Neural progenitor cell (in vitro differentiated cells): ENCODE results near the gene CDC23. TPM values are rescaled to one million over a fixed set of nuclear protein-coding genes. Genes with fewer than 3 reads are reported as not detected.
"Not testable (repeated sequence)": the region's sequence is repeated elsewhere in the genome, so short reads cannot be mapped to it uniquely, and the experiment has no call there.

Source experiments
- DNase-seq: peaks from one replicate; pipeline ENCODE4 v3.0.0-alpha.2; 2016; ENCODE audit warnings: low spot score
- H2AFZ ChIP-seq: fragments of 200-600 bp; sonication (generic); replicated peaks from 2 replicates; pipeline ENCODE4 v1.6.1; 2016; ENCODE audit warnings: antibody characterized with exemption
- H3F3A ChIP-seq: fragments of 200-600 bp; sonication (generic); 2 replicates; pipeline ENCODE4 v1.6.1; 2016; ENCODE audit warnings: antibody characterized with exemption, low read depth
- H3K27ac ChIP-seq: fragments of 200-600 bp; sonication (generic); 2 replicates; pipeline ENCODE4 v1.5.1; 2016; ENCODE audit warnings: mild to moderate bottlenecking
- H3K27me3 ChIP-seq: fragments of 200-600 bp; sonication (generic); 2 replicates; pipeline ENCODE4 v1.6.1; 2016; ENCODE audit warnings: mild to moderate bottlenecking, moderate library complexity
- H3K36me3 ChIP-seq: fragments of 200-600 bp; sonication (generic); 2 replicates; pipeline ENCODE4 v1.5.1; 2016
- H3K4me1 ChIP-seq: fragments of 200-600 bp; sonication (generic); 2 replicates; pipeline ENCODE4 v1.6.1; 2016; ENCODE audit warnings: mixed run types
- H3K4me2 ChIP-seq: fragments of 200-600 bp; sonication (generic); 2 replicates; pipeline ENCODE4 v1.6.1; 2016
- H3K4me3 ChIP-seq: fragments of 200-600 bp; sonication (generic); 2 replicates; pipeline ENCODE4 v1.5.1; 2016
- H3K79me2 ChIP-seq: fragments of 200-600 bp; sonication (generic); 2 replicates; pipeline ENCODE4 v1.6.1; 2016; ENCODE audit warnings: low read depth
- H3K9ac ChIP-seq: fragments of 200-600 bp; sonication (generic); 2 replicates; pipeline ENCODE4 v1.6.1; 2016
- H3K9me3 ChIP-seq: fragments of 200-600 bp; sonication (generic); 2 replicates; pipeline ENCODE4 v1.5.1; 2016; ENCODE audit warnings: low read depth
- H4K20me1 ChIP-seq: fragments of 200-600 bp; sonication (generic); 2 replicates; pipeline ENCODE4 v1.6.1; 2016; ENCODE audit warnings: low read depth
- H3K27ac Mint-ChIP-seq: 3 replicates; pipeline ENCODE4 v1.8.0; 2021; ENCODE audit warnings: mixed read lengths
- H3K27me3 Mint-ChIP-seq: 2 replicates; pipeline ENCODE4 v1.8.0; 2022; ENCODE audit warnings: low read depth, mild to moderate bottlenecking, inconsistent platforms, moderate library complexity, mixed read lengths; ENCODE audit not compliant: insufficient read depth
- H3K36me3 Mint-ChIP-seq: 3 replicates; pipeline ENCODE4 v1.8.0; 2021; ENCODE audit warnings: mixed read lengths
- H3K4me1 Mint-ChIP-seq: 3 replicates; pipeline ENCODE4 v1.8.0; 2021; ENCODE audit warnings: mixed read lengths
- H3K4me3 Mint-ChIP-seq: 3 replicates; pipeline ENCODE4 v1.8.0; 2021; ENCODE audit warnings: mild to moderate bottlenecking, moderate library complexity, mixed read lengths
- H3K9me3 Mint-ChIP-seq: 3 replicates; pipeline ENCODE4 v1.8.0; 2020; ENCODE audit warnings: mixed read lengths
- CTCF ChIP-seq: fragments of 200-600 bp; sonication (generic); IDR thresholded peaks from 2 replicates; pipeline ENCODE4 v1.5.1; 2017; ENCODE audit warnings: antibody characterized with exemption, mild to moderate bottlenecking
- EZH2 ChIP-seq: fragments of 200-600 bp; sonication (generic); IDR thresholded peaks from 2 replicates; pipeline ENCODE4 v1.6.1; 2017; ENCODE audit warnings: antibody characterized with exemption, mild to moderate bottlenecking, moderate library complexity
- EZH2phosphoT487 ChIP-seq: fragments of 200-600 bp; sonication (generic); IDR thresholded peaks from 2 replicates; pipeline ENCODE4 v1.6.1; 2017; ENCODE audit warnings: antibody characterized with exemption
- total RNA-seq: library from RNA; depleted of rRNA; stranded (reverse); fragments of >200 nt; gene quantifications from 2 replicates; pipeline ENCODE4 v1.2.3, GENCODE V29; 2015; ENCODE audit warnings: low replicate concordance

CDC23 gene
- total RNA-seq, 1 donor from 2014 or later = 83.3 TPM

DNA sequence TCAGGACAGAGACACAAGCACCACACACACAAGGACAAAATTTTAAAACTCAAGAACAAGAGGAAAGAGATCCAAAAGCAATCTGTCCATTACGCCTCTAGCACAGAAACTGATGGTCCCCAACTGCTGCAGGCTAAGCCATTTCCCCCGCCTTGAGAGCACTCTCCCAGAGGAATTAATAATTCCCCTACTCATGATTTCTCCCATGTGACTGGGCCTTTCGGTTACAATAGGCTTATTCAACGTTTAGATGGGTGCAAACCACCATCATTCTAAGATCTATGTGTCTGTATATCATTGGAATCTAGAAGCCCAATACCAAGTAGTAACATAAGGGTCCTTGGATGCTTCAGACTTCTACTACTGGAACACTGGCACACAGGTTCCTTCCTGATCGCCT lies 53.5 kb downstream of the CDC23 start:
- H3K36me3 ChIP-seq = peaks cover 32% of the 10 kb centered on the region

GRCh38 chr5:138157626-138158025 lies 55.5 kb downstream of the CDC23 start:
- peaks cover 17% of the 10 kb centered on the region for H3F3A ChIP-seq
- H2AFZ ChIP-seq = no peak overlapping the region
- no peaks in the 10 kb centered on the region for H4K20me1 ChIP-seq
- no peaks in the 10 kb centered on the region for H3K4me1 ChIP-seq
- H3K27ac ChIP-seq = no peak overlapping the region
- H3K9me3 Mint-ChIP-seq = no peaks in the 10 kb centered on the region
- H3K9me3 ChIP-seq = no peaks in the 10 kb centered on the region
- no peak overlapping the region for H3K4me2 ChIP-seq
- no peak for TF ChIP-seq EZH2
- no peak for TF ChIP-seq EZH2phosphoT487
- no peak for TF ChIP-seq CTCF
- H3K4me1 Mint-ChIP-seq = no peaks in the 10 kb centered on the region
- H3K4me3 ChIP-seq = no peak overlapping the region
- no peak for DNase-seq
- H3K36me3 ChIP-seq = peaks cover 16% of the 10 kb centered on the region
- H3K27me3 ChIP-seq = no peaks in the 10 kb centered on the region
- H3K27ac Mint-ChIP-seq = no peak overlapping the region
- peaks cover 22% of the 10 kb centered on the region for H3K36me3 Mint-ChIP-seq
- H3K4me3 Mint-ChIP-seq = no peak overlapping the region
- H3K9ac ChIP-seq = no peak overlapping the region
- no peaks in the 10 kb centered on the region for H3K27me3 Mint-ChIP-seq
- H3K79me2 ChIP-seq = no peaks in the 10 kb centered on the region

More for the DNA sequence above, 53.5 kb downstream of the CDC23 start:
- Histone ChIP-seq H3K4me2 (no peak overlapping the region), H3K4me3 (no peak overlapping the region), H3K9me3 (no peaks in the 10 kb centered on the region), H2AFZ (no peak overlapping the region), H4K20me1 (peaks cover 11% of the 10 kb centered on the region), H3F3A (peaks cover 17% of the 10 kb centered on the region), H3K27me3 (no peaks in the 10 kb centered on the region), H3K79me2 (no peaks in the 10 kb centered on the region), H3K27ac (no peak overlapping the region), H3K9ac (no peak overlapping the region), H3K4me1 (no peaks in the 10 kb centered on the region)
- H3K27me3 Mint-ChIP-seq = peaks cover 3% of the 10 kb centered on the region
- TF ChIP-seq EZH2phosphoT487 = no peak
- no peaks in the 10 kb centered on the region for H3K4me1 Mint-ChIP-seq
- H3K27ac Mint-ChIP-seq = no peak overlapping the region
- H3K36me3 Mint-ChIP-seq = peaks cover 40% of the 10 kb centered on the region
- DNase-seq = no peak
- H3K9me3 Mint-ChIP-seq = no peaks in the 10 kb centered on the region
- H3K4me3 Mint-ChIP-seq = no peak overlapping the region

DNA sequence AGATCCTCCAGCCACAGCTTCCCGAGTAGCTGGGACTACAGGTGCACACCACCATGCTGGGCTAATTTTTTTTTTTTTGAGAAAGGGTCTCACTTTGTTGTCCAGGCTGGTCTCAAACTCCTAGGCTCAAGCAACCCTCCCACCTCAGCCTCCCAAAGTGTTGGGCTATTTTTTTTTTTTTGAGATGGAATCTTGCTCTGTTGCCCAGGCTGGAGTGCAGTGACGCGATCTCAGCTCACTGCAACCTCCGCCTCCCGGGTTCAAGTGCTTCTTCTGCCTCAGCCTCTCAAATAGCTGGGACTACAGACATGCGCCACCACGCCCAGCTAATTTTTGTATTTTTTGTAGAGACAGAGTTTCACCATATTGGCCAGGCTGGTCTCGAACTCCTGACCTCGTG lies 57.1 kb downstream of the CDC23 start:
- not testable (repeated sequence) for H3K27ac Mint-ChIP-seq, H3K9me3 Mint-ChIP-seq, H2AFZ ChIP-seq, H3K27me3 Mint-ChIP-seq, H3K4me2 ChIP-seq, H3K27me3 ChIP-seq, H3K79me2 ChIP-seq, DNase-seq, H3K4me3 Mint-ChIP-seq, H3K4me3 ChIP-seq, H4K20me1 ChIP-seq, H3K9ac ChIP-seq, H3K27ac ChIP-seq, H3K9me3 ChIP-seq, H3K4me1 Mint-ChIP-seq, H3K4me1 ChIP-seq
- peaks cover 21% of the 10 kb centered on the region for H3K36me3 Mint-ChIP-seq
- Histone ChIP-seq H3K36me3 (peaks cover 11% of the 10 kb centered on the region), H3F3A (peaks cover 17% of the 10 kb centered on the region)

DNA sequence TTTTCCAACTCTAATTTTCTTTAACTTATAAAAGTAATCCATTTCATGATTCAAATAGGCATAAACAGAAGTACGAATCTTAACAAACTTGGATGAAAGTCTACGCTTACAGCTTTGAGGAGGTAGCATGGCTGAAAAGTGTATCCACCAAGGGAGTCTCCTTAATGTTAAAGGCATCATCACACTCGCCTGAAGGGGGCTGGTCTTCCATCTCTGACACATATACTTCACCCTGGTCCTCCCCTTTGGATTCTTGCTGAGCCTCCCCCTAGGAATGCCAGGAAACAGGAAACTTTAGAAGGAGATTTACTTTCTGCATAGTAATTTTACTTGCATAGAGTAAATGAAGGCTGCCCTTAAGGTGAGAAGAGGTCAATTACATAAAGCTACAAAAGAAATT lies 63.6 kb downstream of the CDC23 start:
- TF ChIP-seq CTCF = no peak
- no peak for TF ChIP-seq EZH2phosphoT487
- H4K20me1 ChIP-seq = no peaks in the 10 kb centered on the region
- no peak overlapping the region for H3K4me3 ChIP-seq
- H3K79me2 ChIP-seq = no peaks in the 10 kb centered on the region
- no peak overlapping the region for H3K9ac ChIP-seq
- H3K9me3 Mint-ChIP-seq = no peaks in the 10 kb centered on the region
- H3K27ac ChIP-seq = no peak overlapping the region
- H2AFZ ChIP-seq = no peak overlapping the region
- H3K36me3 ChIP-seq = no peaks in the 10 kb centered on the region
- H3K4me2 ChIP-seq = no peak overlapping the region
- H3K4me1 Mint-ChIP-seq = no peaks in the 10 kb centered on the region
- H3K9me3 ChIP-seq = no peaks in the 10 kb centered on the region
- DNase-seq = no peak
- H3K27me3 ChIP-seq = no peaks in the 10 kb centered on the region
- H3K27ac Mint-ChIP-seq = no peak overlapping the region
- no peaks in the 10 kb centered on the region for H3K36me3 Mint-ChIP-seq
- H3F3A ChIP-seq = no peaks in the 10 kb centered on the region
- no peaks in the 10 kb centered on the region for H3K27me3 Mint-ChIP-seq
- no peak overlapping the region for H3K4me3 Mint-ChIP-seq
- H3K4me1 ChIP-seq = no peaks in the 10 kb centered on the region
